ENCODE measurements around the gene MAPT. TPM values are rescaled to one million over a fixed set of nuclear protein-coding genes. Genes with fewer than 3 reads are reported as not detected.

MAPT gene
- total RNA-seq, 1 donor from 2014 or later = 5.1 TPM

- Histone ChIP-seq H3K36me3 (no peaks in the 10 kb centered on the region), H3K9me3 (no peaks in the 10 kb centered on the region), H3K27ac (no peak overlapping the region), H3K27me3 (no peaks in the 10 kb centered on the region), H3K4me1 (no peaks in the 10 kb centered on the region), H3K4me3 (no peak overlapping the region)
- no peak for TF ChIP-seq CTCF (IDR thresholded peaks at IDR 0.05)
- ATAC-seq = no peak
- DNase-seq = no peak
- intact Hi-C loops (cut with DNase I) = no loop called here
Observed at GRCh38 chr17:45979137-45979536, 84.8 kb downstream of the MAPT start.

- no peak for ATAC-seq
- TF ChIP-seq CTCF (IDR thresholded peaks at IDR 0.05) = no peak
- DNase-seq = no peak
Observed at GRCh38 chr17:45980855-45981254, 86.5 kb downstream of the MAPT start.

GRCh38 chr17:45981306-45981705, 87.0 kb downstream of the MAPT start:
- DNase-seq (no peak), ATAC-seq (no peak)
- intact Hi-C loops (cut with DNase I) = no loop called here
- Histone ChIP-seq H3K4me1 (no peaks in the 10 kb centered on the region), H3K4me3 (no peak overlapping the region), H3K9me3 (no peaks in the 10 kb centered on the region), H3K27ac (no peak overlapping the region), H3K36me3 (no peaks in the 10 kb centered on the region), H3K27me3 (no peaks in the 10 kb centered on the region)
- TF ChIP-seq CTCF (IDR thresholded peaks at IDR 0.05) = no peak

More at GRCh38 chr17:45980855-45981254, 86.5 kb downstream of the MAPT start:
- intact Hi-C loops (cut with DNase I) = no loop called here
- H3K4me1 ChIP-seq = no peaks in the 10 kb centered on the region
- H3K9me3 ChIP-seq = no peaks in the 10 kb centered on the region
- H3K4me3 ChIP-seq = no peak overlapping the region
- H3K27ac ChIP-seq = no peak overlapping the region
- no peaks in the 10 kb centered on the region for H3K27me3 ChIP-seq
- H3K36me3 ChIP-seq = no peaks in the 10 kb centered on the region

- intact Hi-C loops (cut with DNase I) = no loop called here
- TF ChIP-seq CTCF (IDR thresholded peaks at IDR 0.05) = no peak
- ATAC-seq (no peak), DNase-seq (no peak)
- Histone ChIP-seq H3K4me3 (no peak overlapping the region), H3K4me1 (no peaks in the 10 kb centered on the region), H3K9me3 (no peaks in the 10 kb centered on the region), H3K27me3 (no peaks in the 10 kb centered on the region), H3K27ac (no peak overlapping the region), H3K36me3 (no peaks in the 10 kb centered on the region)
Observed at GRCh38 chr17:45982791-45983613, 88.6 kb downstream of the MAPT start.

GRCh38 chr17:45983614-45984310, 89.4 kb downstream of the MAPT start:
- Histone ChIP-seq H3K9me3 (no peaks in the 10 kb centered on the region), H3K36me3 (no peaks in the 10 kb centered on the region), H3K27ac (no peak overlapping the region), H3K4me3 (no peak overlapping the region), H3K27me3 (no peaks in the 10 kb centered on the region), H3K4me1 (no peaks in the 10 kb centered on the region)
- TF ChIP-seq CTCF (IDR thresholded peaks at IDR 0.05) = no peak
- intact Hi-C loops (cut with DNase I) = no loop called here
- ATAC-seq = no peak
- DNase-seq = no peak
